Measurements from ENCODE around the gene SFRP2.

DNA sequence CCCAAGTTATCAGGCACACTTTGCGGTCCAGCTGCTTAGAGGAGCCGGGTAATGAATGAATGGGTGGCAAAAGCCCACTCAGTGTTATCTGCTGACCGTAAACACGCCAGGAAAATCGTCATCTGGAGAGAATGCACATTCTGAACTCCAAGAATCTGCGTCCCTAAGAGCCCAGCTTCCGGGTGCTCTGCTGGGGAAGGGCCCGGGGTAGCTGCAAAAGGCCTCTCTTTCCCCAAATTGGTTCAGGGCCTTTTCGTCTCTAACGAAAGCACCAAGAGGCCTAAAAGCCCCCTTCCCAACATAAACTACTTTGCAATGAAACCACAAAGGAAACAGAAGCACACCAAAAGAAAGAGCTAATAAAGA lies 1.6 kb upstream of the SFRP2 start:
- TF ChIP-seq, protein P1, sequence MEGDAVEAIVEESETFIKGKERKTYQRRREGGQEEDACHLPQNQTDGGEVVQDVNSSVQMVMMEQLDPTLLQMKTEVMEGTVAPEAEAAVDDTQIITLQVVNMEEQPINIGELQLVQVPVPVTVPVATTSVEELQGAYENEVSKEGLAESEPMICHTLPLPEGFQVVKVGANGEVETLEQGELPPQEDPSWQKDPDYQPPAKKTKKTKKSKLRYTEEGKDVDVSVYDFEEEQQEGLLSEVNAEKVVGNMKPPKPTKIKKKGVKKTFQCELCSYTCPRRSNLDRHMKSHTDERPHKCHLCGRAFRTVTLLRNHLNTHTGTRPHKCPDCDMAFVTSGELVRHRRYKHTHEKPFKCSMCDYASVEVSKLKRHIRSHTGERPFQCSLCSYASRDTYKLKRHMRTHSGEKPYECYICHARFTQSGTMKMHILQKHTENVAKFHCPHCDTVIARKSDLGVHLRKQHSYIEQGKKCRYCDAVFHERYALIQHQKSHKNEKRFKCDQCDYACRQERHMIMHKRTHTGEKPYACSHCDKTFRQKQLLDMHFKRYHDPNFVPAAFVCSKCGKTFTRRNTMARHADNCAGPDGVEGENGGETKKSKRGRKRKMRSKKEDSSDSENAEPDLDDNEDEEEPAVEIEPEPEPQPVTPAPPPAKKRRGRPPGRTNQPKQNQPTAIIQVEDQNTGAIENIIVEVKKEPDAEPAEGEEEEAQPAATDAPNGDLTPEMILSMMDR (IDR thresholded peaks at IDR 0.05) = no peak
- TF ChIP-seq POLR2A (IDR thresholded peaks at IDR 0.05) = no peak
